ENCODE results near the gene NFS1.

NFS1 gene

DNA sequence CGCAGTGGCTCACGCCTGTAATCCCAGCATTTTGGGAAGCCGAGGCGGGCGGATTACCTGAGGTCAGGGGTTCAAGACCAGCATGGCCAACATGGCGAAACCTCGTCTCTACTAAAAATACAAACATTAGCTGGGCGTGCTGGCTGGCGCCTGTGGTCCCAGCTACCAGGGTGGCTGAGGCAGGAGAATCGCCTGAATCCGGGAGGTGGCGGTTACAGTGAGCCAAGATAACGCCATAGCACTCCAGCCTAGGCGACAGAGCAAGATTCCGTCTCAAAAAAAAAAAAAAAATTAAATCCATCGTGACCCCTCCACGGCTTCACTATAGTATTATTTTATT is 33.2 kb downstream of the NFS1 start:
- no peak for DNase-seq (ENCODE audit: low spot score)
- in situ Hi-C loops (cut with MboI; ENCODE audit: low sequenced_read_pairs, unreplicated experiment), result no loop called here
- TF ChIP-seq, protein P1, sequence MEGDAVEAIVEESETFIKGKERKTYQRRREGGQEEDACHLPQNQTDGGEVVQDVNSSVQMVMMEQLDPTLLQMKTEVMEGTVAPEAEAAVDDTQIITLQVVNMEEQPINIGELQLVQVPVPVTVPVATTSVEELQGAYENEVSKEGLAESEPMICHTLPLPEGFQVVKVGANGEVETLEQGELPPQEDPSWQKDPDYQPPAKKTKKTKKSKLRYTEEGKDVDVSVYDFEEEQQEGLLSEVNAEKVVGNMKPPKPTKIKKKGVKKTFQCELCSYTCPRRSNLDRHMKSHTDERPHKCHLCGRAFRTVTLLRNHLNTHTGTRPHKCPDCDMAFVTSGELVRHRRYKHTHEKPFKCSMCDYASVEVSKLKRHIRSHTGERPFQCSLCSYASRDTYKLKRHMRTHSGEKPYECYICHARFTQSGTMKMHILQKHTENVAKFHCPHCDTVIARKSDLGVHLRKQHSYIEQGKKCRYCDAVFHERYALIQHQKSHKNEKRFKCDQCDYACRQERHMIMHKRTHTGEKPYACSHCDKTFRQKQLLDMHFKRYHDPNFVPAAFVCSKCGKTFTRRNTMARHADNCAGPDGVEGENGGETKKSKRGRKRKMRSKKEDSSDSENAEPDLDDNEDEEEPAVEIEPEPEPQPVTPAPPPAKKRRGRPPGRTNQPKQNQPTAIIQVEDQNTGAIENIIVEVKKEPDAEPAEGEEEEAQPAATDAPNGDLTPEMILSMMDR (IDR thresholded peaks at IDR 0.05; ENCODE audit: borderline replicate concordance, control extremely low read depth, extremely low read depth, insufficient read depth, missing control alignments), result no peak

DNA sequence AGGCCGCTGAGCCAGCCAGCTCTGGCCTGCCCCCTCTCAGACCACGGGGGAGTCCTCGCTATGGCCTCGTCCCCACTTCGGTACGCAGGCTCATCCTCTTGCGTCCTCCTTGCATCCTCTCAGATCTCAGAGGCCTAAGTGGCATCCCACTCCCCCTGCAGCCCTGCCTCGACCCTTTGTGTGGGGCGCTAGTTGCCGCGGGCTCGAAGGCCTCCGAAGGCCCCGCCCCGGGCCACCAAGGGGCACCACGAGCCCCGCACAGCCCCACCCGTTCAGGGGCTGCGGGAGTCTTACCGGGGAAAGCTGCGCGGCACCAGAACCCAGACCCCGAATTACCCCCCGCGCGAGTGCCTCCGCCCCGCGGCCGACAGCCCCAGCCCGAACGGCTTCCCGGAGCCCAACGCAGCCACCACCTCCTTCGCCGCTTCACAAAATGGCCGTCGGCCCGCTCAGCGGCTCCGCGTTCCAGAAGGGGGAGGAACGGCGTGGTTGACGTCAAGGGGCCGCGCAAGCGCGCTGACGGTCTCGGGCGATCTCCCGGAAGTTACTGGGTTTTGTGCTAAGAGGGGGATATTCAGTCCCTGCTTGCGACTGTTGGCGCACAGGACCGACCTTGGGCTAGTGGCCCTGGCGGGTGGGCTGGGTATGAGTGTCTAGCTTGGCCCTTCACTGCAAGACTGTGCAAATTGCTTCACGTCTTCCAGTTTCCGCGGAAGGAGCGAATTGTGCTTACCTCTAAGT is 34.5 kb downstream of the NFS1 start, which contains the start of the genes CPNE1 and RBM12:
CPNE1 (minus strand) TSS at position 435 of the 741 bp plus-strand sequence. CDS start 31,977 bp downstream, outside the sequence.
RBM12 (minus strand) TSS at position 435 of the 741 bp plus-strand sequence. CDS start 9,578 bp downstream, outside the sequence.
- TF ChIP-seq, protein P1 (IDR thresholded peaks at IDR 0.05; ENCODE audit: borderline replicate concordance, control extremely low read depth, extremely low read depth, insufficient read depth, missing control alignments), result no peak
- in situ Hi-C loops (cut with MboI; ENCODE audit: low sequenced_read_pairs, unreplicated experiment), result no loop called here
- DNase-seq (ENCODE audit: low spot score), result peak; percentile 99

GRCh38 chr20:35663516-35664465 is 35.4 kb downstream of the NFS1 start:
- peak; percentile 57 for DNase-seq (ENCODE audit: low spot score)
- in situ Hi-C loops (cut with MboI; ENCODE audit: low sequenced_read_pairs, unreplicated experiment), result no loop called here
- TF ChIP-seq, protein P1 (IDR thresholded peaks at IDR 0.05; ENCODE audit: borderline replicate concordance, control extremely low read depth, extremely low read depth, insufficient read depth, missing control alignments), result no peak

DNA sequence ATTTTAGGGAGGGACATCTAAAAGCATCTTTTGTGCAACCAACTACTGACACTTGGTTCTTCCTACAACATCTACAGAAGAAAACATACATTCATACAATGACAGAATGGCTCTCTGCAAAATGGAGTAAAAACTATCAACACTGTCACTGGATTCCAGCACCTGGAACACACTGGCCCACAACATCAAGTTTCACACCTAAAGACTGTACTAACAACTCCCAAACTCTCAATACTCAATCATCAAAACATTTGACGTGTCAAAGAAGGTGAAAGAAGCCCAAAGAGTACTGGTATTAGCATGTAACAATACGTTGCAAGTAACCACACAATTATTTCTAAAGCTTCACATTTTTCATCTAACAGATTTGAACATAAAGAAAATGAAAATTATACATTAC is 36.6 kb downstream of the NFS1 start:
- in situ Hi-C loops (cut with MboI; ENCODE audit: low sequenced_read_pairs, unreplicated experiment), result no loop called here
- no peak for DNase-seq (ENCODE audit: low spot score)
- TF ChIP-seq, protein P1 (IDR thresholded peaks at IDR 0.05; ENCODE audit: borderline replicate concordance, control extremely low read depth, extremely low read depth, insufficient read depth, missing control alignments), result no peak

DNA sequence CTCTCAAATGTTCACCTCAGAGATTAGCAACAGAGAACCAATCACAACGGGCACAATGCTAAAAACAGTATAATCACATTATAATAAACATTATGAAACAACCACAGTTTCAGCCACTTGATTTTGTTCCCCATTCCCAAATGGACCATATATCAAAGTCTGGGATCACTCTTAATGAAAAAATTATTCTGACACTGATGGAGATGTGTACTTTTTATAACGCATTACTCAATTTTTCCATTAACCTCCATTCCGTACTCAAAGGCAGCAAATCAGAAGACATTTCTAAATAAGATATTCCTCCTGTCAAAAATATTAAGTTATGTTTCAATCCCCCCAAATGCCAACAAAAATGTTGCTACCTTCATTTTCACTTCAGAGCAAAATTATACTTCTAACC is 37.2 kb downstream of the NFS1 start:
- no peak for DNase-seq (ENCODE audit: low spot score)
- TF ChIP-seq, protein P1 (IDR thresholded peaks at IDR 0.05; ENCODE audit: borderline replicate concordance, control extremely low read depth, extremely low read depth, insufficient read depth, missing control alignments), result no peak
- in situ Hi-C loops (cut with MboI; ENCODE audit: low sequenced_read_pairs, unreplicated experiment), result no loop called here

DNA sequence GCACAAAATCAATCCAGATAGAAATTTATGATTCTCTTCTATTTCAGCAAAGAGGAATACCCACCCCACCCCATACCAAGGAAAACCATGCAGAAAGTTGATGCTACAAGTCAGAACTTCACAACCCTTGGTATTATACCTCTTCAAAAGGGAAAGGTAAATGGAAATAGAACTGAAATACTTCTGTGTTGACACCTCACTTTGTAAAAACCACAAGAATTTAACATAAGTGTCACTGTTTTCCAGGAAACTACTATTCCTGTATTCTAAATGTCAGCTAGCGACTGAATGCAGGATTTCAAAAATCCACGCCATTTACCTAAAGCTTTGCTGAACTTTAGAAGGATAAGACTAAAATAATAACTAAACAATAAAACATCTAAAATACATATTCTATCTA is 38.1 kb downstream of the NFS1 start:
- TF ChIP-seq, protein P1 (IDR thresholded peaks at IDR 0.05; ENCODE audit: borderline replicate concordance, control extremely low read depth, extremely low read depth, insufficient read depth, missing control alignments), result no peak
- in situ Hi-C loops (cut with MboI; ENCODE audit: low sequenced_read_pairs, unreplicated experiment), result no loop called here
- DNase-seq (ENCODE audit: low spot score), result no peak
